Activated T-helper 1 cell treated with anti-CD3 and anti-CD28 coated beads, Interleukin-2, amount 50 U/mL, for 16 hours (primary cell): ENCODE measurements around the gene MAP2K1.
A peak's percentile ranks its signal among the peaks of the same experiment; 100 is the strongest.
"Not testable (repeated sequence)": the region's sequence is repeated elsewhere in the genome, so short reads cannot be mapped to it uniquely, and the experiment has no call there.

ENCODE experiments used
- DNase-seq, 2 donors: peaks; one replicate each; pipeline ENCODE4 v3.0.0-alpha.2; 2020; ENCODE audit warnings: low read depth in 1 of 2, low spot score in 1 of 2

MAP2K1 gene

DNA sequence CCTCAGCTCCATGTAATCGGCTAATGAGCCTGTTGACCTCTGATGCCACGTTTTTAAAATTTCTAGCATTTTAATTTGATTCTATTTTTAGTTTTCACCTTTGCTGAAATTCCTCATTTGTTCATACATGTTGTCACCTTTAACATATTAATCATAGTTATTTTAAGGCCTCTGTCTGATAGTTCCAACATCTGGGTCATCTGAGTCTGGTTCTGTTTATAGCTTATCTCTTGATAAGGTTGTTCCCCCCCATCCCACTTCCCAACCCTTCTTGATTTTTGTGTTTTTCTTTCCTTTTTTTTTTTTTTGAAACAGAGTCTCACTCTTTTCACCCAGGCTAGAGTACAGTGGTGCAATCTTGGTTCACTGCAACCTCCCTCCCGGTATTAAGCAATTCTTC, 36.4 kb downstream of the MAP2K1 start:
- no peak for DNase-seq

- no peak for DNase-seq
These were observed 38.4 kb downstream of the MAP2K1 start for GRCh38 chr15:66424963-66425612.

- no peak for DNase-seq
These were observed 39.1 kb downstream of the MAP2K1 start for GRCh38 chr15:66425837-66426236.

DNA sequence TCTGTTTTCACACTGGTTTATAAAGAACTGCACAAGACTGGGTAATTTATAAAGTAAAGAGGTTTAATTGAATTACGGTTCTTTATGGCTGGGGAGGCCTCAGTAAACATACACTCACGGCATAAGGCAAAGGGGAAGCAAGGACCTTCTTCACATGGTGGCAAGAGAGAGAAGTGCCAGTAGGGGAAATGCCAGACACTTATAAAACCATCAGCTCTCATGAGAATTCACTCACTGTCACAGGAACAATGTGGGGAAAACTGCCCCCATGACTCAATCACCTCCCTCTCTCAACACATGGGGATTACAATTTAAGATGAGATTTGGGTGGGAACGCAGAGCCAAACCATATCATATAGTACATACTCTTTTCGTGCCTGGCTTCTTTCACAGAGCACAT, 42.4 kb downstream of the MAP2K1 start:
- DNase-seq: no peak

GRCh38 chr15:66429546-66429945, 42.8 kb downstream of the MAP2K1 start:
- DNase-seq: no peak

GRCh38 chr15:66430627-66431255, 44.0 kb downstream of the MAP2K1 start:
- DNase-seq: no peak

- DNase-seq: no peak
These were observed 47.0 kb downstream of the MAP2K1 start for GRCh38 chr15:66433726-66434125.

DNA sequence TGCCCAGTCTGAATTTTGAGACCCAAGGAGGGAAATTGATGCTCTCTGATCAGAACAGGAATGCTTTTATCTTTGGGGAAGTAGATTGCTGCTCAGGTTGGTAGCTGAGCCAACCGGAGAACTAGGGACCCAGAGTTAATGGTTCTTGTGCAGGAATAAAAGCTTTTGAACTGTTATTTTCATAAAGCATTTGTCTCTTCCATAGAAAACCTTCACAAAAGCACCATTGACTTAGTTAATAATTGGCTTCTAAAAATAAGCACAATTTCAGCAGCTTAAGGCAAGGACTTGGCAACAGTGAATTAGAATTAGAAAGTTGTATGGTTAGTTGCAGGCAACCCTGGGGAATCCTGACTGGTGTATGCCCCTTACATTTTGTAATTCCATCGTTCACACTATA, 53.8 kb downstream of the MAP2K1 start:
- no peak for DNase-seq

GRCh38 chr15:66452420-66452819, 65.7 kb downstream of the MAP2K1 start:
- DNase-seq: no peak

- DNase-seq: no peak
These were observed 66.4 kb downstream of the MAP2K1 start for GRCh38 chr15:66452971-66453580.

GRCh38 chr15:66454143-66454542, 67.4 kb downstream of the MAP2K1 start:
- no peak for DNase-seq

DNA sequence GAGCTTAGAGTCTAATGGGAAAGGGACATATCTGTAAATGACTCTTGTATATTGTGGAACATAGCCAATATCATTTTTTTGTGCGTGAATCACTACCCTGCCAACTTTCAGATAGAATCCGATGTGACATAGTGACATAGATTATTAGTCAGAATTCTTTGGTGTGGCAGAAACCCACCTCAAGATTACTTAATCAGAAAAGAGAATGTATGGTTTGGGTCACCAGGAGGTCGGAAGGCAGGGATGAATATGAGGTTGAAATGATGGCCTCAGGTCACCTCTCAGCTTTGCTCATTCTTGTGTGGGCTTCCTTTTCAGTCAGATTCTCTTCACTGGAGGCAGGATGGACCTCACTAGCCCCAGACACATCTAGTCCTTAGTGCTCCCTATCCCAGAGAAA, 69.5 kb downstream of the MAP2K1 start:
- no peak for DNase-seq

DNA sequence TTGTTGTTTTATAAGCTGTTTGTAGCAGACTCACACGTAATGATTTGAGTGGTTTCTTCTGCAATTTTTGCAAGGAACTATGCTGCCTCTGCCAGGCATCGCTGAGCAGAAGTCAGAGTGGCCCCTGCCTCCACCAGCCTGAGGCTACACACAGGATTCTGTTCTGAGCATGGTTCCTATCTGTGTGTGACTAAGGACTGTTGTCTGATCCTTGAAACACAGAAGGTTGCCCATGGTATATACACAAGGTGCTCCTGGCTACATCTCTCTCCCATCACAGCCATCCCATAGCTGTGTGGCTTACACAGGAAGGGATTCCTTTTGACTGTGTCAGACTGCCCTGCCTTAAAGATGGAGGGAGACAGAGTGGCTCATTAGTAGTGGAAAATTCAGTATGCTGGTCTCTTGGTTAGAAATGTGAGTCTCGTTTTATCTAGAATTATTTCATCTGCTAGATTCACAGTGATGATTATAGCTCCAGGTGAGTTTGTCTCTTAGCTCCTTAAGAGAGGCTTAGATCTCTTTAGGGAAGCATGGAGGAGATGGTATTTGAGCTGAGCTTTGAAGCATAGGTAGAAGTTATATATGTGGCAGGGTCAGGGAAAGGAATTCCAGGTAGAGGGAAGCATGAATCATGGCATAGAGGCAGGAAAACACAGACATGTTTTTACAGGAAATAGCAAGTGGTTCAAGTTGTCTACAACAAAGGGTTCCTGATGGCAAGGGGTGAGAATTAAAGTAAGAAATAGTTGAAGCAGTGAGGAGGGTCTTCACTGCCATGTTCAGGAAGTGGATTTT, 73.3 kb downstream of the MAP2K1 start:
- no peak for DNase-seq

DNA sequence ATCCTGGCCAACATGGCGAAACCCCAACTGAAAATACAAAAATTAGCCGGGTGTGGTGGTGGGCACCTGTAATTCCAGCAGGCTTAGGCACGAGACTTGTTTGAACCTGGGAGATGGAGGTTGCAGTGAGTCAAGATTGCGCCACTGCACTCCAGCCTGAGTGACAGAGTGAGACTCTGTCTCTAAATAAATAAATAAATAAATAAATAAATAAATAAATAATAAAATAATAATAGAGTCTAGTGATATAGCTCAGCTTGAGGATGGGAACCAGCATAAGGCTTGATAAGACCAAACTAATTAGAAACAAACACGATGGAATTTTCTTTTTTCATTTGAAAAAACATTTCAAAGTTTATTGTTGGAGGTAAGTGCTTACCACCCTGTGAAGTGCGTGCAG, 74.6 kb downstream of the MAP2K1 start:
- DNase-seq: not testable (repeated sequence)

DNA sequence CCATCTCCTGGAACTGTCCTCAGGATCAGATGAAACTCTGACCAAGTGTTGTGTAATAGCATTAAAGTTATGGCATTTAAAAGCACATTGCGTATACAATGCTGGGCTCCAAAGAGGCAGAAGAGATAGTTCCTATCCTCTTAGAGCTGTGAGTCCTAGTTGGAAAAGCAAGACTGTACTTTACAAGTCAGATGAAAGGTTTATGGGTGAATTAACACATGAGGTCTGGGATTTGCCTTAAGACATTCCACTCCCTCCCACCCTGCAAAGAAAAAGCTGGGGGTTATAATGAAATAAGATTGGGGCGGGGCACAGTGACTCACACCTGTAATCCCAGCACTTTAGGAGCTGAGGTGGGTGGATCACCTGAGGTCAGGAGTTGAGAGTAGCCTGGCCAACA, 75.2 kb downstream of the MAP2K1 start:
- no peak for DNase-seq

- no peak for DNase-seq
These were observed 75.9 kb downstream of the MAP2K1 start for GRCh38 chr15:66462627-66463026.

DNA sequence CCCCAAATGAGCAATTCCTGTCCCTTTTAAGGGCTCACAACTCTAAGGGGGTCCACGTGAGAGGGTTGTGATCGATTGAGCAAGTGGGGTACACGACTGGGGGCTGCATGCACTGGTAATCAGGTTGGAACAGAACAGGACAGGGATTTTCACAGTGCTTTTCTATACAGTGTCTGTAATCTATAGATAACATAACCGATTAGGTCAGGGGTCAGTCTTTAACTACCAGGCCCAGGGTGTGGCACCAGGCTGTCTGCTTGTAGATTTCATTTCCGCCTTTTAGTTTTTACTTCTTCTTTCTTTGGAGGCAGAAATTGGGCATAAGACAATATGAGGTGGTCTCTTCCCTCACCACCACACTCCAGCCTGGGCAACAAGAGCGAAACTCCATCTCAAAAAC, 78.6 kb downstream of the MAP2K1 start:
- DNase-seq: not testable (repeated sequence)

GRCh38 chr15:66467162-66468040, 80.7 kb downstream of the MAP2K1 start:
- DNase-seq: not testable (repeated sequence)

DNA sequence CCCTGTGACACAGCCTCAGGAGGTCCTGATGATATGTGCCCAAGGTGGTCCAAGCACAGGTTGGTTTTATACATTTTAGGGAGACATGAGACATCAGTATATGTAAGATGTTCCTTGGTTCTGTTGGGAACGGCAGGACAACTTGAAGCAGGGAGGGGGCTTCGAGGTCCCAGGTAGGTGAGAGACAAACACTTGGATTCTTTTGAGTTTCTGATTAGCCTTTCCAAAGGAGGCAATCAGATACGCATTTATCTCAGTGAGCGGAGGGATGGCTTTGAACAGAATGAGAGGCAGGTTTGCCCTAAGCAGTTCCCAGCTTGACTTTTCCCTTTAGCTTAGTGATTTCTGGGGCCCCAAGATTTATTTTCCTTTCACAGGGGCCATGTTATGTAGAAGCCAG, 84.1 kb downstream of the MAP2K1 start:
- DNase-seq: not testable (repeated sequence)

DNA sequence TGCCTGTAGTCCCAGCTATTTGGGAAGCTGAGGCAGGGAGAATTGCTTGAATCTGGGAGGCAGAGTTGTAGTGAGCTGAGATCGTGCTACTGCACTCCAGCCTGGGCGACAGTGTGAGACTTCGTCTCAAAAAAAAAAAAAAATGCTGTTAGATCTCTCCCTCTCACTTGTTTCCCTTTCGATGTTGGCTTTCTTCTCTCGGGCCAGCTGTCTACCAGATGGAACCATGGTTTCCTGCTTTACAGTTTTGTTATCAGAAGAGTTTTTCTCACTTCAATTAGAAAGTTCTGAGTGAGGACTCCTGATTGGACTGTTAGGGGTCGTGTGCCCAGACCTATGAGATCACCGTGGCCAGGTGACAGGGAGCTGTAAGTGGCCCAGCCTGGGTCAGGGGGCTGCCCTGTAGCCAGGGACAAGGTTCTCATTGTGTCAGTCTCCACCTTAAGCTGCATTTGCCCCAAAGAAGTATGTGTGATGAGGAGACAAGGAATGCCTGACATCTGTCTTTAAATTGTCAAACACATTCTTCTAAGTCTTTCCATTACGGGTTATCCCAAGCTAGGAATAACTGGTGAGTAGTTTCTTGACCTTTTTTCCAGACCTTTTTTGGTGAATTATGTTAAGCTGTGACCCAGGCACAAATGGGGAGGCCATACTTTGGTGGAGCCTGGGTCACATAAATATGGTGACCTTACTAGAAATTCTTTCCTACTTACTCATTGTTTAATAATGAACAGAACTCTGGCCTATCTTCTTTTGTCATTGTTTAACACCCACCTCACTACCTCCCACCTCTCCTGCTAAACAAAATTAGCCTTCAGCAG, 85.7 kb downstream of the MAP2K1 start:
- peak in 1 of 2 donors; percentile 14 for DNase-seq
